GM18867 (cell line): ENCODE data around the gene BLVRA.

Experiments used
- ATAC-seq: cut with Tn5 transposase; IDR thresholded peaks from one replicate; pipeline ENCODE4 v1.9.1; 2021; ENCODE audit warnings: mild to moderate bottlenecking, moderate library complexity; ENCODE audit not compliant: unreplicated experiment

The BLVRA gene

GRCh38 chr7:43855176-43855575, 96.7 kb downstream of the BLVRA start:
- ATAC-seq = no peak

- ATAC-seq = no peak
These were observed 97.8 kb downstream of the BLVRA start for GRCh38 chr7:43856316-43856715.
